DOHH2 (cell line): Measurements from ENCODE around the gene DGCR2.

ENCODE experiments used
- CTCF ChIP-seq: fragments of 200-600 bp; sonication (generic); IDR thresholded peaks from one replicate; pipeline ENCODE4 v1.5.1; 2014; ENCODE audit warnings: antibody characterized with exemption, mild to moderate bottlenecking, low read depth, low read length; ENCODE audit not compliant: poor library complexity, severe bottlenecking
- EZH2phosphoT487 ChIP-seq: fragments of 200-600 bp; sonication (generic); IDR thresholded peaks from 2 replicates; pipeline ENCODE4 v1.6.1; 2017; ENCODE audit warnings: borderline replicate concordance, mild to moderate bottlenecking, antibody characterized with exemption, low read length, moderate library complexity, mixed read lengths

- no peak for TF ChIP-seq CTCF
- TF ChIP-seq EZH2phosphoT487 = no peak
Measured at GRCh38 chr22:19143967-19144400, 21.8 kb upstream of the DGCR2 start.
